Activated T-cell treated with anti-CD3 and anti-CD28 coated beads, Interleukin-2, amount 50 U/mL, for 24 hours (primary cell): ENCODE results near the gene DDX23.
A peak's percentile ranks its signal among the peaks of the same experiment; 100 is the strongest.

Source experiments
- DNase-seq: peaks from one replicate; pipeline ENCODE4 v3.0.0-alpha.2; 2020
- H3K27ac Mint-ChIP-seq: 2 replicates; pipeline ENCODE4 v1.8.0; 2020; ENCODE audit warnings: mild to moderate bottlenecking, mixed read lengths
- H3K27me3 Mint-ChIP-seq: 2 replicates; pipeline ENCODE4 v1.8.0; 2020; ENCODE audit warnings: mixed read lengths
- H3K36me3 Mint-ChIP-seq: 2 replicates; pipeline ENCODE4 v1.8.0; 2020; ENCODE audit warnings: low read depth, mixed read lengths
- H3K4me1 Mint-ChIP-seq: 2 replicates; pipeline ENCODE4 v1.8.0; 2020; ENCODE audit warnings: low read depth, mixed read lengths
- H3K4me3 Mint-ChIP-seq: 2 replicates; pipeline ENCODE4 v1.8.0; 2020; ENCODE audit warnings: mild to moderate bottlenecking, moderate library complexity, mixed read lengths
- H3K9me3 Mint-ChIP-seq: 2 replicates; pipeline ENCODE4 v1.8.0; 2020; ENCODE audit warnings: mixed read lengths

The DDX23 gene

DNA sequence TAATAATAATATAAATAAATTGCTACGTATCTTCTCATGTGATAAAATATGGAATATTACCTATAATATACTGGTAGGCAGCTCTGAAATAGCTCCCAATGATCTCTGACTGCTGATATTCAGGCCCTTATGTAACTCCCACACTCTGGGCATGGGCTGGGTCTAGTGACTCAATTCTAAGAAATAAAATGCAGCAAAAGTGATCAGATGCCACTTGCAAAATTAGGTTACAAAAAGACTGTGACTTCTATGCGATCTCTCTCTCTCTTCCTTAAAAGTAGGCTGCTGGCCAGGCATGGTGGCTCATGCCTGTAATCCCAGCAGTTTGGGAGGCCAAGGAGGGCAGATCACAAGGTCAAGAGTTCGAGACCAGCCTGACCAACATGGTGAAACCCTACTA is 44.0 kb downstream of the DDX23 start:
- Mint-ChIP-seq H3K9me3 (no peaks in the 10 kb centered on the region), H3K4me1 (peaks cover 5% of the 10 kb centered on the region), H3K27ac (no peak overlapping the region), H3K27me3 (no peaks in the 10 kb centered on the region), H3K36me3 (no peaks in the 10 kb centered on the region), H3K4me3 (no peak overlapping the region)
- DNase-seq: no peak

GRCh38 chr12:48803675-48804074 is 48.3 kb downstream of the DDX23 start:
- H3K27me3 Mint-ChIP-seq: no peaks in the 10 kb centered on the region
- no peak for DNase-seq
- H3K9me3 Mint-ChIP-seq: no peaks in the 10 kb centered on the region
- H3K4me3 Mint-ChIP-seq: no peak overlapping the region
- peaks cover 5% of the 10 kb centered on the region for H3K4me1 Mint-ChIP-seq
- no peaks in the 10 kb centered on the region for H3K36me3 Mint-ChIP-seq
- H3K27ac Mint-ChIP-seq: no peak overlapping the region

GRCh38 chr12:48800971-48801370 is 51.0 kb downstream of the DDX23 start:
- no peak overlapping the region for H3K27ac Mint-ChIP-seq
- peaks cover 12% of the 10 kb centered on the region for H3K4me1 Mint-ChIP-seq
- no peak overlapping the region for H3K4me3 Mint-ChIP-seq
- no peaks in the 10 kb centered on the region for H3K36me3 Mint-ChIP-seq
- no peaks in the 10 kb centered on the region for H3K9me3 Mint-ChIP-seq
- H3K27me3 Mint-ChIP-seq: no peaks in the 10 kb centered on the region
- no peak for DNase-seq

DNA sequence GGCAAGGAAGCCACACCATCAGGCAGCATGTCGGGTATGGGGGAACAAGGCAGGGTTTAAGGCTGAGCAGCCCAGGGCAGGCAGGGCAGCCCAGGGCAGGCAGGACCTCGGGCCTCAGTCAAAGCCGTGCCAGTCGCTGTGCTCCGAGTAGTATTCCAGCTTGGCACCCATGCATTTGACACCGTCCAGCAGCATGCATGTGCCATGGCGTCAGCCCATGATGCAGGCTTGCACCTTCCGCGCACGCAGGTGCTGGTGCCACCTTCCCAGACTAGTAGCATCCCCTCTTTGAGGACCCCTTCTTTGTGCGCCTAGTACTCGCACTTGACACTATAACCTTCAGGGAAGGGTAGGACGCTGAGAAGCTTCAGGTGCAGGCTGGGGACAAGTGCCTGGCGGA is 51.5 kb downstream of the DDX23 start:
- Mint-ChIP-seq H3K27ac (no peak overlapping the region), H3K4me3 (no peak overlapping the region), H3K36me3 (no peaks in the 10 kb centered on the region), H3K4me1 (peaks cover 13% of the 10 kb centered on the region), H3K27me3 (no peaks in the 10 kb centered on the region), H3K9me3 (no peaks in the 10 kb centered on the region)
- no peak for DNase-seq

DNA sequence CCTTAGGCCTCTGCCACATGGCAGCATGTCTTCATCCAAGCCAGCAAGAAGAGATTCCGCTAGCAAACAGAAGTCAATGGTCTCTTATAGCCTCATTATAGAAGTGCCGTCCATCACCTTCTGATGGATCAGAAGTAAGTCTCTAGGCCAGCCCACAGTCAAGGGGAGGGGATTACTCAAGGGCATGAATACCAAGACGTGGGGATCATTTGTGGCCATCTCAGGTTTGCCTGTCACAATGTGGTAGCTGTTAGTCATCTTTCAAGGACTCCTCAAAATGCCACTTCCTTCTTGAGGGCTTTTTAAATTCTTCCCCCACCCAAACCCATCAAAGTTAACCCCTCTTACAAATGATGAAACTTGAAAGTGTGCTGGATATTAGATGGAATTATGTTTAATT is 55.0 kb downstream of the DDX23 start:
- Mint-ChIP-seq H3K27ac (no peak overlapping the region), H3K9me3 (no peaks in the 10 kb centered on the region), H3K36me3 (no peaks in the 10 kb centered on the region), H3K4me1 (peaks cover 7% of the 10 kb centered on the region), H3K4me3 (no peak overlapping the region), H3K27me3 (peaks cover 4% of the 10 kb centered on the region)
- DNase-seq: no peak

GRCh38 chr12:48795550-48796455 is 56.2 kb downstream of the DDX23 start:
- Mint-ChIP-seq H3K27ac (no peak overlapping the region), H3K4me1 (peaks cover 7% of the 10 kb centered on the region), H3K27me3 (peaks cover 6% of the 10 kb centered on the region), H3K4me3 (no peak overlapping the region), H3K9me3 (no peaks in the 10 kb centered on the region), H3K36me3 (no peaks in the 10 kb centered on the region)
- peak; percentile 69 for DNase-seq

DNA sequence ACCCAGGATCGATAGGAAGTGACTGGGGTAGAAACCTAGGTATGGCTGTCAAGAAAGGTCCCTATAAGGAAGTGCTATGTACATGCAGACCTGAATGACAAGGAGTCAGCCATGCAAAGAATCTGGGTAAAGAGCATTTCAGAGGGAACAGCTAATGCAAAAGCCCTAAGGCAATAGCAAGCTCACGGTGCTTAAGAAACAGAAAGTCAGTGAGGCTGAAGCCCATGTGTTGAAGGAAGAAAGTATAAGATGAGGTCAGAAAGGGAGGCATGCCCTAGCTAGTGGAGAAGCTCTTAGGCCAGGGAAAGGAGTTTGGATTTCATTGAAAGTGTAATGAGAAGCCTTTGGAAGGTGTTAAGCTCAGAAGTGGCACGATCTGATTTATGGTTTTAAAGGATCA is 57.1 kb downstream of the DDX23 start:
- Mint-ChIP-seq H3K4me3 (no peak overlapping the region), H3K27me3 (peaks cover 14% of the 10 kb centered on the region), H3K9me3 (no peaks in the 10 kb centered on the region), H3K4me1 (peaks cover 7% of the 10 kb centered on the region), H3K27ac (no peak overlapping the region), H3K36me3 (no peaks in the 10 kb centered on the region)
- DNase-seq: no peak

GRCh38 chr12:48793696-48794095 is 58.3 kb downstream of the DDX23 start:
- H3K4me3 Mint-ChIP-seq: no peak overlapping the region

GRCh38 chr12:48789858-48790326 is 62.1 kb downstream of the DDX23 start:
- Mint-ChIP-seq H3K36me3 (no peaks in the 10 kb centered on the region), H3K4me1 (peaks cover 4% of the 10 kb centered on the region), H3K27ac (no peak overlapping the region), H3K9me3 (no peaks in the 10 kb centered on the region), H3K4me3 (peak overlapping the region; percentile 56), H3K27me3 (peaks cover 55% of the 10 kb centered on the region)
- no peak for DNase-seq

More at GRCh38 chr12:48793696-48794095, 58.3 kb downstream of the DDX23 start:
- Mint-ChIP-seq H3K27ac (no peak overlapping the region), H3K27me3 (peaks cover 19% of the 10 kb centered on the region), H3K4me1 (peaks cover 9% of the 10 kb centered on the region), H3K36me3 (no peaks in the 10 kb centered on the region), H3K9me3 (no peaks in the 10 kb centered on the region)
- no peak for DNase-seq

- Mint-ChIP-seq H3K9me3 (no peaks in the 10 kb centered on the region), H3K36me3 (no peaks in the 10 kb centered on the region), H3K27ac (no peak within 1 kb of the TSS), H3K27me3 (peaks cover 57% of the 10 kb centered on the region), H3K4me3 (peak within 1 kb of the TSS; percentile 66), H3K4me1 (peaks cover 4% of the 10 kb centered on the region)
- peak; percentile 38 for DNase-seq
Measured at GRCh38 chr12:48788854-48789775, 62.8 kb downstream of the DDX23 start, which contains the start of gene ADCY6. Gene ADCY6, minus strand, starts transcription at chr12:48789089. Its CDS starts 5,655 bp downstream, at chr12:48783434.

- peaks cover 56% of the 10 kb centered on the region for H3K27me3 Mint-ChIP-seq
- H3K4me1 Mint-ChIP-seq: peaks cover 4% of the 10 kb centered on the region
- no peak for DNase-seq
- H3K9me3 Mint-ChIP-seq: no peaks in the 10 kb centered on the region
- no peaks in the 10 kb centered on the region for H3K36me3 Mint-ChIP-seq
- no peak overlapping the region for H3K27ac Mint-ChIP-seq
- H3K4me3 Mint-ChIP-seq: peak overlapping the region; percentile 66
Measured at GRCh38 chr12:48788524-48788853, 63.5 kb downstream of the DDX23 start.

DNA sequence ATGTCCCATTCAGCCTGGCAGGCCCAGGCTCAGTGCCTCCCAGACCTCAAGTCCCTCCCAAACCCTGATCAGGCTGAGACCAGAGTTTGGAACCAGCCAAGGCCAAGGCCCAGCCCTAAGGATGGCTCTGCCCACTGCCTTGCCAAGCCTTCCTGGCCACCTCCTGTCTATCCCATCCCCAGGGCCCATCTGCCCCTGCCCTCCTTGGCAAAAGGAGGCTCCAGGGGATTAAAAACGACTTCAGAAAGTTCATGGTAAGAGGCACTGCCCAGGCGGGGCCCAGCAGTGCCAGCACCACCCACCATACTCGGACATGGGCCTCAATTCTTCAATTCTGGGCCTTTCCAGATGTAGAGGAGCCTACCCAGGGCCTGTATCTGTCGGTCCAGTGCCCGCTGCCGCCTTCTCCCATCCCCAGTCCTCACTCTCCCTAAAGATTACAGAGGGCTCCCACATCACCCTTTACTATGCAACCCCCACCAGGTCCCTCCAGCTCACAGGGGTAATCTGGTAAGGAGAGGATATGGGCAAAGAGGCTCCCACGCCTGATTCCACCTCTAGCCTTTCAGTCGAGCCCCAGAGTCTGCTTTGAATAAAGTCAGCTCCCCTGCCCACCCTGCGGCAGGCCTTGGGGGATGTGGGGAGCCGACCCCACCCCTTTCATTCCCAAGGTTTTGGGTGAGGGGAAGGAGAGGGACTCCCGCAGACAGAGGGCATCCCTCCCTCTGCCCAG is 64.0 kb downstream of the DDX23 start:
- Mint-ChIP-seq H3K36me3 (no peaks in the 10 kb centered on the region), H3K27me3 (peaks cover 57% of the 10 kb centered on the region), H3K9me3 (no peaks in the 10 kb centered on the region), H3K4me3 (peak overlapping the region; percentile 66), H3K4me1 (peaks cover 4% of the 10 kb centered on the region), H3K27ac (no peak overlapping the region)
- DNase-seq: no peak

GRCh38 chr12:48786591-48787544 is 65.1 kb downstream of the DDX23 start:
- DNase-seq: no peak
- no peak overlapping the region for H3K27ac Mint-ChIP-seq
- H3K4me1 Mint-ChIP-seq: peaks cover 4% of the 10 kb centered on the region
- H3K4me3 Mint-ChIP-seq: no peak overlapping the region
- peaks cover 57% of the 10 kb centered on the region for H3K27me3 Mint-ChIP-seq
- no peaks in the 10 kb centered on the region for H3K36me3 Mint-ChIP-seq
- H3K9me3 Mint-ChIP-seq: no peaks in the 10 kb centered on the region
